ENCODE data around the gene SAP30L. TPM values are rescaled to one million over a fixed set of nuclear protein-coding genes. Genes with fewer than 3 reads are reported as not detected.

The SAP30L gene
- total and polyA plus RNA-seq, 8 donors = 31.1 to 55.7 (median 44.2) TPM

- H3K4me1 ChIP-seq = peaks cover 18 to 37% of the 10 kb centered on the region in 2 donors
- DNase-seq (no peak), ATAC-seq (no peak)
- no peak for TF ChIP-seq CTCF (IDR thresholded peaks at IDR 0.05)
- H3K36me3 ChIP-seq = no peaks in the 10 kb centered on the region
- H3K4me3 ChIP-seq = no peak overlapping the region
- no peaks in the 10 kb centered on the region for H3K9me3 ChIP-seq
- no peak overlapping the region for H3K27ac ChIP-seq
- intact Hi-C loops (cut with DNase I) = no loop called here
- peaks cover 100% of the 10 kb centered on the region in 2 donors for H3K27me3 ChIP-seq
Observed at GRCh38 chr5:154475591-154476353, 30.0 kb downstream of the SAP30L start.

GRCh38 chr5:154476354-154477205 lies 30.8 kb downstream of the SAP30L start:
- H3K9me3 ChIP-seq = no peaks in the 10 kb centered on the region
- intact Hi-C loops (cut with DNase I) = no loop called here
- peaks cover 18 to 37% of the 10 kb centered on the region in 2 donors for H3K4me1 ChIP-seq
- ATAC-seq = no peak
- no peak for DNase-seq
- H3K27ac ChIP-seq = no peak overlapping the region
- no peaks in the 10 kb centered on the region for H3K36me3 ChIP-seq
- peaks cover 100% of the 10 kb centered on the region in 2 donors for H3K27me3 ChIP-seq
- no peak for TF ChIP-seq CTCF (IDR thresholded peaks at IDR 0.05)
- H3K4me3 ChIP-seq = no peak overlapping the region

- H3K27ac ChIP-seq = no peak overlapping the region
- peaks cover 100% of the 10 kb centered on the region in 2 donors for H3K27me3 ChIP-seq
- H3K4me3 ChIP-seq = no peak overlapping the region
- TF ChIP-seq CTCF (IDR thresholded peaks at IDR 0.05) = no peak
- intact Hi-C loops (cut with DNase I) = no loop called here
- no peaks in the 10 kb centered on the region for H3K9me3 ChIP-seq
- no peaks in the 10 kb centered on the region for H3K36me3 ChIP-seq
- peak in 1 of 4 donors; percentile 78 for DNase-seq
- peaks cover 18 to 37% of the 10 kb centered on the region in 2 donors for H3K4me1 ChIP-seq
- peak; percentile 51 for ATAC-seq
Observed at GRCh38 chr5:154477382-154478223, 31.8 kb downstream of the SAP30L start.

GRCh38 chr5:154478224-154478565 lies 32.4 kb downstream of the SAP30L start, which contains the start of gene HAND1:
Gene HAND1, minus strand, starts transcription at chr5:154478227. Its CDS starts 219 bp downstream, at chr5:154478008.
- H3K27me3 ChIP-seq = peaks cover 100% of the 10 kb centered on the region in 2 donors
- no peaks in the 10 kb centered on the region for H3K36me3 ChIP-seq
- intact Hi-C loops (cut with DNase I) = no loop called here
- DNase-seq (peak in 1 of 4 donors; percentile 53), ATAC-seq (peak; percentile 80)
- TF ChIP-seq CTCF (IDR thresholded peaks at IDR 0.05) = no peak
- H3K4me1 ChIP-seq = peaks cover 18 to 37% of the 10 kb centered on the region in 2 donors
- H3K4me3 ChIP-seq = no peak within 1 kb of the TSS
- H3K9me3 ChIP-seq = no peaks in the 10 kb centered on the region
- H3K27ac ChIP-seq = no peak within 1 kb of the TSS

All from left lung (tissue), 10 donors.